Measurements from ENCODE around the gene ACTR1A.
"Not testable (repeated sequence)": the region's sequence is repeated elsewhere in the genome, so short reads cannot be mapped to it uniquely, and the experiment has no call there.

Gene ACTR1A

DNA sequence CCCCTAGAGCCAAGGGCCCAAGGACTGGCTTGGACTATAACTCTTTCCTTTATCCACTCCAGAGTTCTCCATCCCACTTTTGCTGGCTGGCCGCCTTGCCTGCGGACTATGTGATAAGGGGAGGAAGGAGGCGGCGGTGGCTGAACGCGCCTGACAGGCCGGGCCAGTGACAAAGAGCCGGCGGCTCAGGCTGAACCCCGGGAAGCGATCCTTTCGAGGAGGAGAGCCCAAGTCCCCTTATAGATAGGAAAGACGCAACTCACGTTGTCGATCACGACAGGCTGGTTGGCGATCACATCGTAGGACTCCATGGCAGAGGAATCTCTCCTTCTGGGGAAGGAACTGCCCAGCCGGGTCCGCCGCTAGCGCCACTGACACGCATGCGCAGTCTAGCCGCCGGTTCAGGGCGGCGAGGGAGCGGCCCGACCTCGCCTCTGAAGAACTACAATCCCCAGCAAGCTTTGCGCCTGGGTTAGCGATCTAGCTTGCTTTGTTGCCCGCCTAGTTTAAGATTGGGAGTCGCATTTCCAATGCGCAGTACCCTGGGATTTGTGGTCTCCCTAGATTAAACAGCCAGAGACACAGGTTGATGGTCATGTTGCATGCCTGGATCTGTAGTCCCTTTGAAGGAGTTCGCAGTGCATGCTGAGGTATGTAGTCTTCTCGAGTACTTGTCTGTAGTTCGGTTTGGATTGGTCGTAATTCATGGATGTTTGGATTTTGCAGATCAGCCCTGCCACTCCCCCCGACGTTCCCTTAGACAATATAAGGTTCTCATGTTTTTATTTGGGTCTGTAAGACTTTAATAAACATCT is at the start of gene ACTR1A:
ACTR1A (minus strand) TSS at position 376 of the 815 bp plus-strand sequence; CDS start at position 311, 65 bp downstream.
- DNase-seq = peak; percentile 95 to 96

- no peak for DNase-seq
Measured at GRCh38 chr10:102550636-102551210, 48.2 kb upstream of the ACTR1A start.

DNA sequence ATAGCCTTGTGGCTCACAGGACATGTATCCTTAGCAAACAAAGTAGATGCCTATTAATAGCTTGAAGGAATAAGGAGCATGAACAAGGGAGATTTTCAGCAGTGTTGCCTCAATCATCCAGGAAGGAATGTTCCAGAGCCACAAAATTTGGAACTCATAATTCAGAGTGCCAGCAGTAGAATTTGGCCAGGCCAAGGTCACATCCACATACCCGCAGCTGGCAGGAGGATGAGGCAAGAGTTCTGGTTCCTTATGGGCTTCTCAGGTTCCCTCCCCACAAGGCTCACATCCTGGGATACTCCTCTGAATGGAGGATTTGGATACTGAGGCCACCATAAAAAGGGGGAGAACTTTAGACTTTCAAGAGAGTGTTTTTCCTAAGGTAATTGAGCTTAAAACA is 47.0 kb upstream of the ACTR1A start:
- no peak for DNase-seq

GRCh38 chr10:102546606-102547320 is 44.3 kb upstream of the ACTR1A start:
- DNase-seq = peak; percentile 46 to 63

GRCh38 chr10:102545997-102546396 is 43.5 kb upstream of the ACTR1A start:
- DNase-seq = no peak

GRCh38 chr10:102545265-102545871 is 42.9 kb upstream of the ACTR1A start:
- no peak for DNase-seq

- DNase-seq = peak; percentile 60 to 70
Measured at GRCh38 chr10:102542800-102543418, 40.4 kb upstream of the ACTR1A start.

DNA sequence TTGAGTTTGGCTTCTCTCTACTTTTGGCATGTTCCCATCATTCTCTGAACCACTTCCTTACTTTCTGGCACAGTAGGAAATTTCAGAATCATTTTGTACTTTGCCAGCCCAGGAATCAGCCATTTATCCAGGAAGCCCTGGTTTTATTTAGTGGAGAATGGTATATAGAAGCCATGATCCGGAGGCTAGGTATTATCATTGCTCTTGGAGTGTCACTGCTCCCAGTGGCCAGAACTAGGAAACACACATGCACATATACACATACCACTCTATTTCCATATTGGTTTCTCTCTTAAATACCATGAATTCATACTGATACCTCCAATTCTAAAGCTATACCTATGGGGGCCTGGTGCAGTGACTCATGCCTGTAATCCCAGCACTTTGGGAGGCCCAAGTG is 37.5 kb upstream of the ACTR1A start:
- peak in 1 of 2 donors; percentile 22 for DNase-seq

DNA sequence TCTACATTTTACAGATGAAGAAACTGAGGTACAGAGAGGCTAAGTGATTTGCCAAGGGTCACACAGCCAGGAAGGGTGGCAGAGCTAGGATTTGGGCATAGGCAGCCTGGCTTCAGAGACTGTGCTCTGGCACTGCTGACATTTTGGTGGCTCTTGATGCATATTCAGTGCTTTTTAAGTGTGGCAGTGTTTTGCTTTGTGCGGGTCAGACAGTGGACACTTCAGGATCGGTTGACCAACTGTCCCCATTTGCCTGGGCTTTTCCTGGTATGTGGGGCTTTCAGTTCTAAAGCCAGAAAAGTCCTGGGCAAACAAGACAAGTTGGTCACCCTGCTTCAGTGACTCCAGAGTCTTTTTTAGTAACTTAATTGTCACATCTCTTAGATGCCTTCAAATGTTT is 36.3 kb upstream of the ACTR1A start:
- no peak for DNase-seq

GRCh38 chr10:102537948-102538347 is 35.4 kb upstream of the ACTR1A start:
- DNase-seq = no peak

DNA sequence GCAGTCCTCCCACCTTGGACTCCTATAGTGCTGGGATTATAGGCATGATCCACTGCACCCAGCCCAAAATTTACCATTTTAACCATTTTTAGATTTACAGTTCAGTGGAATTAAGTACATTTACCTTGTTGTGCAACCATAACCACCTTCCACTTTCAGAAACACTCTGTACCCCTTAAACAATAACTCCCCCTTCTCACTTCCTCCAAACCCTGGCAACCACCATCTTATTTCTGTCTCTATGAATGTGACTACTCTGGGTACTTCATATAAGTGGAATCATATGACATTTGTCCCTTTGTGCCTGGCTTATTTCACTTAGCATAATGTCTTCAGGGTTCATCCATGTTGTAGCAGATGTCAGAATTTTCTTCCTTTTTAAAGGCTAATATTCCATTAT is 34.9 kb upstream of the ACTR1A start:
- no peak for DNase-seq

DNA sequence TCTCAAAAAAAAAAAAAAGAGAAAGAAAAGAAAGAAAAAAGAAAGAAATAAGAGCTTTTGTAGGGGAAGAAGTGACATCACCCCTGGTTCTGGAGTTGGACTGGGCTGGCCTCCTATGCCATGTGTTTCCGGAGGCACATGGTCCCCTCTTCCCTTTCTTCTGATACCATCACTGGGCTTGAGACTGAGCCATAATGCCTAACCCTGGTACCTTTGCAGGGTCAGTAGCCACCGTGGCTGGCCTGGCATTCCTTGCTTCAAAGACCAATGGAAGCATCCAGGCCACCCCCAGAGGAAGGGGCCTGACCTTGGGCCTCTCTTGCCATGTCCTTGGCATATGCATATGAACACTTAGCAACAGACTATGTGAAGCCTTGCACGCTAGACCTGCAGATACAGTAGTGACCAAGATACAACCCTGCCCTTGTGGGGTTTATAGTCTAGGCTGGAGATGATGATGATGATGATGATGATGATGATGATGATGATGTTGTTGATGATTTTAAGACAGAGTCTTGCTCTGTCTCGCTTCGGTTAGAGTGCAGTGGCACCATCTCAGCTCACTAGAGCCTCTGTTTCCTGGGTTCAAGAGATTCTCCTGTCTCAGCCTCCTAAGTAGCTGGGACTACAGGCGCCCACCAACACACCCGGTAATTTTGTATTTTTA is 33.1 kb upstream of the ACTR1A start:
- no peak for DNase-seq

DNA sequence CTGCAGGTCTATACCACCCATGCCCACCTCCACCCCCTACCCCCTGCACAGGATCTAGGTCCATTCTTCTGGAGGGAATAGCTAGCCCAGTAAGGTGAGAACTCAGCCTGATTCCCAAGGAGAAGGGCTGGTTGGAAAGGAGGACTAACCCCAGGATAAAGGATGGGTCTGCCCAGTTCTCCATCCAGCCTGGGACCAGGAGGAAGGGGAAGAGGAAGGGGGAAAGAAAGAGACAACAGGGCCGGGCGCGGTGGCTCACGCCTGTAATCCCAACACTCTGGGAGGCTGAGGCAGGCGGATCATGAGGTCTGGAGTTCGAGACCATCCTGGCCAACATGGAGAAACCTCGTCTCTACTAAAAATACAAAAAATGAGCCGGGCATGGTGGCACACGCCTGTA is 32.5 kb upstream of the ACTR1A start:
- DNase-seq = not testable (repeated sequence)

DNA sequence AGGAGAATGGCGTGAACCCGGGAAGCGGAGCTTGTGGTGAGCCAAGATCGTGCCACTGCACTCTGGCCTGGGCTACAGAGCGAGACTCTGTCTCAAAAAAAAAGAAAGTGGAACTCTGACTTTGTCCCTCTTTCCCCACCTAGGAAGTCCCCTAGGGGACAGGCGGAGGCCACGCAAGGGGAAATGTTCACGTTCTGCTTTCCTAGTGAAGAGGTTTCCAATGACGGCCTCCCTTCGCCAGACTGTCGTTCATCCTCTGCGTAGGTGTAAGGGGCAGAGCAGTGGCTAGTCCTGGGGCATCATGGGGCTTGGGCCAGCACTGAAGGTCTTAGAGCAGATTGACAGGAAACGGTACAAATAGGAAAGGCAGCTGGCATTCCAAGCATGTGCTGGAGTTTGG is 31.8 kb upstream of the ACTR1A start:
- DNase-seq = peak; percentile 83 to 93

GRCh38 chr10:102527546-102527945 is 25.0 kb upstream of the ACTR1A start:
- no peak for DNase-seq

DNA sequence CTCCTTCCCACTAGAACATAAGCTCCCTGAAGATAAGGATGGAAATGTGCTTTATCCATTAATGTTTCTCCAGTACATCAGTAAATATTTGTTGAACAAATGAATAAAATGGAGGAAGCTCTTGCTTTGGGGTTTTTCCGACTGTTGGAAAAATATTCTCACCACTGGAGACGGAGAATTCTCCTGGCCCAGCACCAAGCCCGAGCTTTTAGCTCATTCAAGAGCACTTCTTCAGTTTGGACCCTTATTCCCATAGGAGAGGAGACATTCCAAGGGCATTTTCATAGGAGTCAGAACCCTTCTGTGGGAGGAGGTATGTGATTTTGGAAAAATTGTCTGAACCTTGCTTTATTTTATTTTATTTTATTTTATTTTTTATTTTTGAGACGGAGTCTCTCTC is 22.2 kb upstream of the ACTR1A start:
- no peak for DNase-seq

DNA sequence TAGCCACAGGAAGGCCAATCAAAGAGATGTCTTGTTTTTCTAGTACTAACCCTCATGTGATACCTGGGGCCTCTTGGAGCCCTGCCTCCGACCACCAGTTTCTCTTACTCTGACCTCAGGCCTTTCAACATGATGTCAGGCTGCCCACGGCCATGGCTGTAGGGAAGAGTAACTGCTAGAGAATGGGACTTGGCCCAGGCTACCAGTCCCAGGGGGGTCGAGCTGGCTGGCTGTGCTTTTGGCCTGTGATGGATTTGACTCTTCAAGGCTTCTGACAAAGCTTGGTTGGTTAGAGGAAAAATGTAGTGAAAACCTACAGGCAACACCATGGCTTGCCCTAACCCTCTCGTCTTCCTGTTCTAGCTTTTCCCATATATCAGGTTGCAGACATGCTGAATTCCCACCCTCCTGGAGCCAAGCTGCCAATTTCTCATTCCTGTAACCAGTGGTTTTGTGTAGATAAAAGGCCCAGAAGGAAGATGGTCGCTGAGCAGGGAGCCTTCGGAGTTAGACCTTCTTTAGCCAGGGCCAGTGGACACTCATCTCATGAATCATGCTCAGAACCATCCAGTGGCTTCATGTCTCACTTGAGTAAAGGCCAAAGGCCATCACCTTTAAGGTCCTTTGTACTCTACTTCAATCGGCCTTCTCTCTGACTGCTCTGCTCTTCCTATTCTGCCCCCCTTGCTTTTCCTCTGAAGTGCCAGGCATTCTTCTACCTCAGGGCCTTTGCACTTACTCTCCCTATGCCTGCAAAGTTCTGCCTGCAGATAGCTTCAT is 20.9 kb upstream of the ACTR1A start:
- DNase-seq = no peak

DNA sequence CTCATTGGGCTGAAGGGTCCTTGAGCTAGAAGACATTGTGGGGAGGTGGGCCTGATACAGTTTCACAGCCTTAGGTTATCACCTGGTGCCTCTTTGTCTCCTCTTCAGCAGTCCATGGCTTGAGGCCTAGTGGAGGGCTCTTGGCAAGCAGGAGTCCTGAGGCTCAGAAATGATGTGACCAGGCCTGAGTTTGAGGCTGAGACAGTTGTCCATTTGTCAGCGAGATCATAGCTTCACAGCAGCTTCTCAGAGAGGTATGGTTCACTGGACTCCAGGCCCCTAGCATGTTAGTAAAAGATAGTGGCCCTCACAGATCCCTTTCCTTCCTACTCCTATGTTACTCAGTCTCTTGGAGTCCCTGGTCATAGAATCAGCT is 20.4 kb upstream of the ACTR1A start:
- DNase-seq = no peak

- DNase-seq = no peak
Measured at GRCh38 chr10:102519246-102519825, 16.8 kb upstream of the ACTR1A start.

DNA sequence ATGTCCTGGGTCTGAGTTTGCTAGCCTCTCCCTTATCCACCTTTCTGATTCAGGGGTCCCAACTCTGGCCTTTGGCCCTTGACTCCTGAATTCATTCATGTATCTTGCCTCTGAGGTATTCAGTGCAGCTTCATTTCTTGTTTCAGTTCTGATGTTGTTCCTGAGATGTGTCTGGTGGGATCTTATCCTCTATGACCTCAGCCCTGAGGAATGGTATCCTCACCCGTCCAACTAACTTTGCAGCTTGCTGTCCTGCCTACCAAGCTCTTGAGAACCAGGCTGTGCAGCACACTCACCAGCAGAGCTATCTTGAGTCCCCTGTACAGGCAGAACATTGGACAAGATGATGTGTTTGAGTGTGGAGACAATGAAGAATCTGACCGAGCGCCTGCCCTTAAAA is 15.0 kb upstream of the ACTR1A start:
- DNase-seq = no peak

- no peak for DNase-seq
Measured at GRCh38 chr10:102515724-102516123, 13.2 kb upstream of the ACTR1A start.

All from inflammatory macrophage treated with lipopolysaccharide for 1 hour (primary cell).